Measurements from ENCODE around the gene PRDM16. TPM values are rescaled to one million over a fixed set of nuclear protein-coding genes. Genes with fewer than 3 reads are reported as not detected.

The PRDM16 gene
- total RNA-seq, 1 donor from 2014 or later: 21.4 TPM

DNA sequence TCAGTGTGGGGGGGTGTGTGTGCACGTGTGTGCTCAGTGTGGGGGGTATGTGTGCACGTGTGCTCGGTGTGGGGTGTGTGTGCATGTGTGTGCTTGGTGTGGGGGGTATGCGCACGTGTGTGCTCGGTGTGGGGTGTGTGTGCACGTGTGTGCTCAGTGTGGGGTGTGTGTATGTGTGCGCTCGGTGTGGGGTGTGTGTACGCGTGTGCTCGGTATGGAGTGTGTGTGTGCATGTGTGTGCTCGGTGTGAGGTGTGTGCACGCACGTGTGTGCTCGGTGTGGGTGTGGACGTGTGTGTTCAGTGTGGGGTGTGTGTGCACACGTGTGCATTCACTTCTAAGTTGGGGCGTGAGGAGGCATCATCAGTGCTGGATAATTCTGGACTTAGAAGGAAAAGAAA, 77.9 kb downstream of the PRDM16 start:
- Mint-ChIP-seq H3K4me3 (ENCODE audit: unreplicated experiment) (no peak overlapping the region), H3K27me3 (ENCODE audit: unreplicated experiment) (peaks cover 9% of the 10 kb centered on the region), H3K9me3 (ENCODE audit: unreplicated experiment) (no peaks in the 10 kb centered on the region), H3K36me3 (ENCODE audit: low read depth, unreplicated experiment) (peaks cover 2% of the 10 kb centered on the region), H3K27ac (ENCODE audit: unreplicated experiment) (peak overlapping the region; percentile 10), H3K4me1 (ENCODE audit: unreplicated experiment) (peaks cover 4% of the 10 kb centered on the region)
- no peak for DNase-seq (ENCODE audit: low spot score)
- TF ChIP-seq, protein P1, sequence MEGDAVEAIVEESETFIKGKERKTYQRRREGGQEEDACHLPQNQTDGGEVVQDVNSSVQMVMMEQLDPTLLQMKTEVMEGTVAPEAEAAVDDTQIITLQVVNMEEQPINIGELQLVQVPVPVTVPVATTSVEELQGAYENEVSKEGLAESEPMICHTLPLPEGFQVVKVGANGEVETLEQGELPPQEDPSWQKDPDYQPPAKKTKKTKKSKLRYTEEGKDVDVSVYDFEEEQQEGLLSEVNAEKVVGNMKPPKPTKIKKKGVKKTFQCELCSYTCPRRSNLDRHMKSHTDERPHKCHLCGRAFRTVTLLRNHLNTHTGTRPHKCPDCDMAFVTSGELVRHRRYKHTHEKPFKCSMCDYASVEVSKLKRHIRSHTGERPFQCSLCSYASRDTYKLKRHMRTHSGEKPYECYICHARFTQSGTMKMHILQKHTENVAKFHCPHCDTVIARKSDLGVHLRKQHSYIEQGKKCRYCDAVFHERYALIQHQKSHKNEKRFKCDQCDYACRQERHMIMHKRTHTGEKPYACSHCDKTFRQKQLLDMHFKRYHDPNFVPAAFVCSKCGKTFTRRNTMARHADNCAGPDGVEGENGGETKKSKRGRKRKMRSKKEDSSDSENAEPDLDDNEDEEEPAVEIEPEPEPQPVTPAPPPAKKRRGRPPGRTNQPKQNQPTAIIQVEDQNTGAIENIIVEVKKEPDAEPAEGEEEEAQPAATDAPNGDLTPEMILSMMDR (IDR thresholded peaks at IDR 0.05; ENCODE audit: unreplicated experiment): no peak

DNA sequence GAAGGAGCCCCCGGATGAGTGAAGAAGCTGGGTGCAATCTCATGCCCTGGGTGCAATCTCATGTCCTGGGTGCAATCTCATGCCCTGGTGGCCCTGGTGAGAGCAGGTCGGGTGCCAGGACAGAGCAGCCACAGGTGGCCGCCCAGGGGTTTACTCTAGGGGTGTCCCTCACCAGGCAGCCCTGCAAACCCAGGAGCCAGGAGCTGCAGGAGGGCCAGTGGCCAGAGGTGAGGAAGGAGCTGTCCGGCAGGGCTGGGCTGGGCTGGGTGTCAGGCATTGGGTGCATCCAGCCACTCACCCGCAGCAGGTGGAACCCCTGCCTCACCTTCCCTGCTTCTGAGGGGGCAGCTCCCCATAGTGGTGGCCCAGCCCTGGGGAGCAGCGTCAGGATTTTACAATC, 79.2 kb downstream of the PRDM16 start:
- no peak overlapping the region for H3K27ac Mint-ChIP-seq (ENCODE audit: unreplicated experiment)
- peaks cover 9% of the 10 kb centered on the region for H3K27me3 Mint-ChIP-seq (ENCODE audit: unreplicated experiment)
- H3K4me3 Mint-ChIP-seq (ENCODE audit: unreplicated experiment): no peak overlapping the region
- no peaks in the 10 kb centered on the region for H3K9me3 Mint-ChIP-seq (ENCODE audit: unreplicated experiment)
- peaks cover 8% of the 10 kb centered on the region for H3K4me1 Mint-ChIP-seq (ENCODE audit: unreplicated experiment)
- TF ChIP-seq, protein P1 (IDR thresholded peaks at IDR 0.05; ENCODE audit: unreplicated experiment): no peak
- no peak for DNase-seq (ENCODE audit: low spot score)
- peaks cover 6% of the 10 kb centered on the region for H3K36me3 Mint-ChIP-seq (ENCODE audit: low read depth, unreplicated experiment)

DNA sequence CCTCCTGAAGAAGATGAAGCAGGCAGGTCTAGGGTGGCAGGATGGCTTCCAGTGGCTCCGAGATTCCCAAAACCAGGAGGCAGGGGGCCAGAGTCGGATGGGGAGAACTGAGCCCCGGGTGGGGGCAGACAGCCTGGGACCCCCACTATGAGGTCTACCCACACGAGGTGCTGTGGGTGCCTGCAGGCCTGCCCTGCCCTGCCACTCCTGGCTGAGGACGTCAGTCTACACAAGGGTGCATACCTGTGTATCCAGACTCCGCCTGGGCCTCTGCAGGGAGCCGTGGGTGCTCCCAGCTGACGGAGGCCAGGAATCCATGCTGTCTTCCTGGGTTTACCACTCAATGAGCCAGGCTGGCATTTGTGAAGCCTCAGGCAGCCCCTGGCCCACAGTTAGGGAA, 80.3 kb downstream of the PRDM16 start:
- H3K27me3 Mint-ChIP-seq (ENCODE audit: unreplicated experiment): peaks cover 7% of the 10 kb centered on the region
- no peak overlapping the region for H3K4me3 Mint-ChIP-seq (ENCODE audit: unreplicated experiment)
- H3K9me3 Mint-ChIP-seq (ENCODE audit: unreplicated experiment): no peaks in the 10 kb centered on the region
- TF ChIP-seq, protein P1 (IDR thresholded peaks at IDR 0.05; ENCODE audit: unreplicated experiment): no peak
- peaks cover 6% of the 10 kb centered on the region for H3K36me3 Mint-ChIP-seq (ENCODE audit: low read depth, unreplicated experiment)
- DNase-seq (ENCODE audit: low spot score): no peak
- peaks cover 8% of the 10 kb centered on the region for H3K4me1 Mint-ChIP-seq (ENCODE audit: unreplicated experiment)
- H3K27ac Mint-ChIP-seq (ENCODE audit: unreplicated experiment): no peak overlapping the region

DNA sequence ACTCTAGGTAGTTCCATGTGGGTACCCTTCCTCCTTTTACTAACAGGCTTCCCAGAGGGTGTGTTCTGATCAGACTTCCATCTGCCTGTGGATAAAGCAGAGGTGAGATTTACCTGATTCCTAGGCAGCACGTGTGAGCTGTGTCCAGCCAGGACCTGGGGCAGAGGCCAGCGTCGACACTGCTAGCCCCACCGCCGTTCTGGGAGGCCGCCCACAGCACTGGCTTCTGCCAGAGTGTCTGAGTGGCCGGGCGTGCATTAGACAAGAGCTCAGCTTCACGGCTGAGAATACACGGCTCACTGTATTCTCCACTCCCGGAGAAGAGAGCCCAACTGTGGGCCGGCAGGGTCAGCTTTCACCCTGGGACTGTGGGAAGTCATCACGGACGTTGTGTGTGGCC, 82.5 kb downstream of the PRDM16 start:
- Mint-ChIP-seq H3K27me3 (ENCODE audit: unreplicated experiment) (peaks cover 7% of the 10 kb centered on the region), H3K9me3 (ENCODE audit: unreplicated experiment) (no peaks in the 10 kb centered on the region), H3K27ac (ENCODE audit: unreplicated experiment) (no peak overlapping the region), H3K4me3 (ENCODE audit: unreplicated experiment) (no peak overlapping the region), H3K36me3 (ENCODE audit: low read depth, unreplicated experiment) (peaks cover 6% of the 10 kb centered on the region), H3K4me1 (ENCODE audit: unreplicated experiment) (peaks cover 25% of the 10 kb centered on the region)
- TF ChIP-seq, protein P1 (IDR thresholded peaks at IDR 0.05; ENCODE audit: unreplicated experiment): no peak
- DNase-seq (ENCODE audit: low spot score): no peak

DNA sequence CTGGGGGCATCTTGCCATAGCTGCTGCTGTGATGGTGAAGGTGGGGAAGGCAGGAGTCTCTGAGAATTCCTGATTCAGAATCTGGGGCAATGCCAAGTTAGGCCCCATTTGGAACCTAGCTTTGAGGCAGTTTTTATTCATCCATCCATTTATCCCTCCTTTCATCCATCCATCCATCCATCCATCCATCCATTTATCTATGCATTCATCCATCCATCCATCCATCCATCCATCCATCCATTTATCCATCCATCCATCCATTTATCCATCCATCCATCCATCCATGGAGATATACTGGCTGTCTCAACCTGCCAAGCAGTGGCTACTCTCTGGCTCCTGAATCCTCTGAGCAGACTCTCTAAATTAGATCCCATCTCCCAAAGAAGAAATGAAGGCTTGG, 83.1 kb downstream of the PRDM16 start:
- no peaks in the 10 kb centered on the region for H3K9me3 Mint-ChIP-seq (ENCODE audit: unreplicated experiment)
- TF ChIP-seq, protein P1 (IDR thresholded peaks at IDR 0.05; ENCODE audit: unreplicated experiment): no peak
- DNase-seq (ENCODE audit: low spot score): no peak
- H3K4me1 Mint-ChIP-seq (ENCODE audit: unreplicated experiment): peaks cover 28% of the 10 kb centered on the region
- H3K36me3 Mint-ChIP-seq (ENCODE audit: low read depth, unreplicated experiment): peaks cover 6% of the 10 kb centered on the region
- H3K4me3 Mint-ChIP-seq (ENCODE audit: unreplicated experiment): no peak overlapping the region
- peaks cover 2% of the 10 kb centered on the region for H3K27me3 Mint-ChIP-seq (ENCODE audit: unreplicated experiment)
- no peak overlapping the region for H3K27ac Mint-ChIP-seq (ENCODE audit: unreplicated experiment)
